H1 (cell line): Measurements from ENCODE around the gene KIZ. TPM values are rescaled to one million over a fixed set of nuclear protein-coding genes. Genes with fewer than 3 reads are reported as not detected.

Source experiments
- CTCF ChIA-PET: fragments of 300-600 bp; sonication (Branson Sonifier 250); formaldehyde crosslinking; loops from one replicate; lab custom pipeline; 2021; ENCODE audit not compliant: partially characterized antibody; lab: Charles Lee
- POLR2A ChIA-PET: fragments of 300-600 bp; sonication (Branson Sonifier 250); formaldehyde crosslinking; loops from one replicate; lab custom pipeline; 2021; ENCODE audit warnings: inconsistent platforms; ENCODE audit not compliant: partially characterized antibody; lab: Charles Lee
- DNase-seq, 2 experiments: peaks; one replicate each; pipeline versions ENCODE4 v3.0.0 to v3.0.0-alpha.2; 2010 to 2022; ENCODE audit warnings: low spot score in 2 of 2, low read depth in 1 of 2, mixed read lengths in 1 of 2
- FAIRE-seq: peaks from 2 replicates; lab custom pipeline; 2011; peaks lifted over from hg19 to GRCh38; lab: Jason Lieb, UNC
- H2AFZ ChIP-seq: 2 replicates; pipeline ENCODE4 v1.8.1; 2012; ENCODE audit warnings: low read length, inconsistent platforms
- H2AK5ac ChIP-seq: 2 replicates; pipeline ENCODE4 v1.6.1; 2013; ENCODE audit warnings: low read depth, low read length
- H2BK120ac ChIP-seq: replicated peaks from 2 replicates; pipeline ENCODE3; 2013; ENCODE audit warnings: low read depth, low read length, inconsistent platforms
- H2BK12ac ChIP-seq: 2 replicates; pipeline ENCODE4 v1.6.1; 2013; ENCODE audit warnings: low read depth, low read length
- H2BK15ac ChIP-seq: 2 replicates; pipeline ENCODE4 v1.6.1; 2013; ENCODE audit warnings: low read length
- H2BK20ac ChIP-seq: 2 replicates; pipeline ENCODE4 v1.6.1; 2013; ENCODE audit warnings: low read length
- H2BK5ac ChIP-seq: 2 replicates; pipeline ENCODE4 v1.6.1; 2013; ENCODE audit warnings: low read depth, low read length
- H3K14ac ChIP-seq: 2 replicates; pipeline ENCODE4 v1.6.1; 2013; ENCODE audit warnings: inconsistent platforms; ENCODE audit not compliant: insufficient read length
- H3K18ac ChIP-seq: 2 replicates; pipeline ENCODE4 v1.6.1; 2013; ENCODE audit warnings: low read length; ENCODE audit errors: extremely low read depth
- H3K23ac ChIP-seq: 2 replicates; pipeline ENCODE4 v1.6.1; 2013; ENCODE audit warnings: inconsistent platforms; ENCODE audit not compliant: insufficient read length
- H3K23me2 ChIP-seq: 2 replicates; pipeline ENCODE4 v1.6.1; 2013; ENCODE audit warnings: low read depth, low read length
- H3K27ac ChIP-seq: 2 replicates; pipeline ENCODE4 v1.6.1; 2011; ENCODE audit warnings: low read depth, low read length, inconsistent platforms
- H3K27me3 ChIP-seq, 4 experiments: replicated peaks in 1 of 4; 1 replicate in 1 of 4; 2 replicates in 3 of 4; pipeline versions ENCODE4 v1.6.1 to v1.8.1; 2011 to 2013; ENCODE audit warnings: low read length in 3 of 4, mild to moderate bottlenecking in 3 of 4, inconsistent platforms in 2 of 4, mixed read lengths in 2 of 4, moderate library complexity in 1 of 4; ENCODE audit not compliant: control insufficient read depth in 3 of 4, insufficient read depth in 3 of 4; ENCODE audit errors: extremely low read depth in 1 of 4
- H3K36me3 ChIP-seq, 4 experiments: 2 replicates each; pipeline versions ENCODE4 v1.6.1 to v1.8.1; 2011 to 2013; ENCODE audit warnings: mild to moderate bottlenecking in 4 of 4, low read length in 3 of 4, moderate library complexity in 2 of 4, control low read depth in 1 of 4, inconsistent platforms in 1 of 4; ENCODE audit not compliant: insufficient read depth in 4 of 4, control insufficient read depth in 2 of 4
- H3K4ac ChIP-seq: replicated peaks from 2 replicates; pipeline ENCODE3; 2013; ENCODE audit warnings: low read length, low read depth, mixed read lengths, inconsistent platforms; ENCODE audit not compliant: insufficient read length
- H3K4me1 ChIP-seq, 4 experiments: replicated peaks in 1 of 4; 1 replicate in 1 of 4; 2 replicates in 3 of 4; pipeline versions ENCODE4 v1.6.1 to v1.8.1; 2011 to 2013; ENCODE audit warnings: low read length in 3 of 4, inconsistent platforms in 2 of 4, mixed read lengths in 1 of 4; ENCODE audit not compliant: insufficient read depth in 4 of 4, control insufficient read depth in 3 of 4
- H3K4me2 ChIP-seq, 2 experiments: 2 replicates each; pipeline versions ENCODE4 v1.6.1 to v1.8.1; 2011 to 2013; ENCODE audit warnings: low read depth in 2 of 2, low read length in 2 of 2, control low read depth in 1 of 2, inconsistent platforms in 1 of 2, mild to moderate bottlenecking in 1 of 2; ENCODE audit not compliant: insufficient read depth in 1 of 2
- H3K4me3 ChIP-seq, 4 experiments: fragments of 200-600, 300-600 bp in 1 of 4; sonication (generic), shearing (Covaris generic), sonication (Bioruptor Twin) in 1 of 4; 2 replicates each; pipeline versions ENCODE4 v1.5.1 to v1.8.1; 2011 to 2016; ENCODE audit warnings: low read length in 4 of 4, low read depth in 3 of 4, control low read depth in 2 of 4, inconsistent platforms in 2 of 4, mild to moderate bottlenecking in 2 of 4, mixed read lengths in 1 of 4, moderate library complexity in 1 of 4; ENCODE audit not compliant: insufficient read depth in 2 of 4; ENCODE audit errors: extremely low read depth in 1 of 4
- H3K56ac ChIP-seq: replicated peaks from 2 replicates; pipeline ENCODE3; 2013; ENCODE audit warnings: low read depth, mild to moderate bottlenecking, mixed read lengths, low read length, inconsistent platforms; ENCODE audit not compliant: insufficient read length
- H3K79me1 ChIP-seq: 2 replicates; pipeline ENCODE4 v1.6.1; 2013; ENCODE audit warnings: low read depth, low read length, control low read depth
- H3K79me2 ChIP-seq, 2 experiments: 2 replicates each; pipeline versions ENCODE4 v1.6.1 to v1.8.1; 2012 to 2013; ENCODE audit warnings: low read length in 2 of 2, mild to moderate bottlenecking in 2 of 2, inconsistent platforms in 1 of 2; ENCODE audit not compliant: insufficient read depth in 2 of 2, control insufficient read depth in 1 of 2
- H3K9ac ChIP-seq, 4 experiments: replicated peaks in 1 of 4; 1 replicate in 1 of 4; 2 replicates in 3 of 4; pipeline versions ENCODE4 v1.6.1 to v1.8.1; 2011 to 2013; ENCODE audit warnings: low read depth in 3 of 4, low read length in 3 of 4, control low read depth in 2 of 4, mild to moderate bottlenecking in 2 of 4, moderate library complexity in 2 of 4, inconsistent platforms in 1 of 4; ENCODE audit errors: extremely low read depth in 1 of 4
- H3K9me3 ChIP-seq, 2 experiments: 2 replicates each; pipeline versions ENCODE4 v1.6.1 to v1.8.1; 2012 to 2013; ENCODE audit warnings: mild to moderate bottlenecking in 2 of 2, moderate library complexity in 2 of 2, control low read depth in 1 of 2, inconsistent platforms in 1 of 2, low read depth in 1 of 2, low read length in 1 of 2, mixed read lengths in 1 of 2; ENCODE audit not compliant: insufficient read depth in 2 of 2
- H4K20me1 ChIP-seq, 2 experiments: replicated peaks in 1 of 2; 2 replicates each; pipeline versions ENCODE3 to v1.8.1; 2011 to 2013; ENCODE audit warnings: inconsistent platforms in 2 of 2, low read length in 2 of 2, mild to moderate bottlenecking in 1 of 2; ENCODE audit not compliant: insufficient read depth in 2 of 2, control insufficient read depth in 1 of 2
- H4K5ac ChIP-seq: 2 replicates; pipeline ENCODE4 v1.6.1; 2013; ENCODE audit warnings: low read length, low read depth, mixed read lengths, inconsistent platforms; ENCODE audit not compliant: insufficient read length
- H4K8ac ChIP-seq: 2 replicates; pipeline ENCODE4 v1.8.0; 2013; ENCODE audit warnings: mild to moderate bottlenecking, moderate library complexity, low read length, inconsistent platforms; ENCODE audit not compliant: insufficient read depth; ENCODE audit errors: extremely low read depth
- H4K91ac ChIP-seq: replicated peaks from 2 replicates; pipeline ENCODE3; 2013; ENCODE audit warnings: low read length, mixed read lengths, inconsistent platforms; ENCODE audit not compliant: insufficient read length
- EP300 ChIP-seq, 2 experiments: IDR thresholded peaks; 1 replicate in 1 of 2; 2 replicates in 1 of 2; pipeline ENCODE4 v1.6.1; 2011 to 2012; ENCODE audit warnings: low read depth in 2 of 2, low read length in 2 of 2, mild to moderate bottlenecking in 2 of 2, borderline replicate concordance in 1 of 2, inconsistent platforms in 1 of 2, moderate library complexity in 1 of 2
- SAP30 ChIP-seq: fragments of 300-600 bp; sonication (generic); IDR thresholded peaks from 2 replicates; pipeline ENCODE4 v1.7.1; 2012; ENCODE audit warnings: low read length, moderate library complexity, mild to moderate bottlenecking, inconsistent platforms; ENCODE audit not compliant: insufficient read depth, insufficient replicate concordance
- SP2 ChIP-seq: IDR thresholded peaks from 2 replicates; pipeline ENCODE4 v1.6.1; 2012; ENCODE audit warnings: mild to moderate bottlenecking, low read length, inconsistent platforms
- TBP ChIP-seq: IDR thresholded peaks from 2 replicates; pipeline ENCODE4 v1.6.1; 2011; ENCODE audit warnings: low read depth, low read length, improper control_type of control experiment
- WGBS, 2 experiments: shearing (Covaris generic) in 1 of 2; methylation state at CpG; one replicate each; pipeline versions ENCODE4 v1.1.6 to v1.1.7; 2013 to 2015; ENCODE audit warnings: low lambda C conversion rate in 2 of 2, mixed read lengths in 2 of 2, inconsistent platforms in 1 of 2, low coverage in 1 of 2, missing lambda C conversion rate in 1 of 2; ENCODE audit not compliant: insufficient replicate concordance in 2 of 2, insufficient coverage in 1 of 2, insufficient read length in 1 of 2; ENCODE audit errors: extremely low coverage in 1 of 2, missing lambda C conversion rate in 1 of 2; 5-methylcytosine and 5-hydroxymethylcytosine counted together
- polyA plus RNA-seq, 7 experiments: library from polyadenylated mRNA; depleted of rRNA in 3 of 7; stranded (reverse) in 5 of 7; unstranded in 2 of 7; fragments of >200 nt in 5 of 7; fragments of 200-250 nt in 2 of 7; gene quantifications; 1 replicate in 5 of 7; 2 replicates in 1 of 7; 4 replicates in 1 of 7; pipeline versions ENCODE4 v1.2.1 to v1.2.3, GENCODE V29; 2011 to 2013; ENCODE audit warnings: missing spikeins in 2 of 7, mixed read lengths in 2 of 7
- total RNA-seq: library from RNA; stranded (reverse); fragmentation: NEBNext Ultra II Directional; extraction: Animal tissue kit (Norgen Biotek cat#: 25700); gene quantifications from 2 replicates; pipeline ENCODE4 v1.2.1, GENCODE V29; 2021
- TF ChIP-seq, protein P1 (sequence below): IDR thresholded peaks from 2 replicates; pipeline ENCODE4 v1.6.1; 2012; ENCODE audit warnings: inconsistent platforms

Gene KIZ
- total and polyA plus RNA-seq, 2 of the 8 experiments (the other 6 are each of a cell fraction or from before 2014, with no cell fraction given), result 13.0 to 51.7 TPM

- Histone ChIP-seq H2BK20ac (no peak overlapping the region), H3K4ac (no peak overlapping the region), H3K18ac (no peak overlapping the region), H4K8ac (no peak overlapping the region), H2AK5ac (no peak overlapping the region), H2BK12ac (no peak overlapping the region)
- TF ChIP-seq TBP (no peak), SP2 (no peak), EP300 (IDR thresholded peaks at IDR 0.05; ENCODE audit: borderline replicate concordance in 1 of 2, low read depth in 2 of 2, low read length in 2 of 2) (no peak), SAP30 (no peak)
- TF ChIP-seq, protein P1, sequence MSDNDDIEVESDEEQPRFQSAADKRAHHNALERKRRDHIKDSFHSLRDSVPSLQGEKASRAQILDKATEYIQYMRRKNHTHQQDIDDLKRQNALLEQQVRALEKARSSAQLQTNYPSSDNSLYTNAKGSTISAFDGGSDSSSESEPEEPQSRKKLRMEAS, result no peak
- TF ChIP-seq, all 59 proteins: peak for 0
- peaks cover 0 to 3% of the 10 kb centered on the region in 2 experiments; a peak in 2 of 4 replicates for H3K9me3 ChIP-seq
- ChIA-PET CTCF (interaction anchor here (0.9 to 2.4 kb wide), 3 partner anchors 9 to 11 kb away, joined by 3 to 21 read pairs (median 8); no protein-coding TSS in a partner anchor), POLR2A (no interaction called here)
- H3K4me1 ChIP-seq, result no peaks in the 10 kb centered on the region
- no peaks in the 10 kb centered on the region for H3K79me2 ChIP-seq
- no peak overlapping the region for H2BK120ac ChIP-seq
- H2BK5ac ChIP-seq, result no peak overlapping the region
- no peak overlapping the region for H3K23ac ChIP-seq
- no peak overlapping the region for H2AFZ ChIP-seq
- H3K27me3 ChIP-seq, result no peaks in the 10 kb centered on the region
- H4K20me1 ChIP-seq, result no peaks in the 10 kb centered on the region
- no peak overlapping the region for H2BK15ac ChIP-seq
- DNase-seq (no peak), FAIRE-seq (no peak)
- no peak overlapping the region for H3K14ac ChIP-seq
- no peak overlapping the region for H4K91ac ChIP-seq
- 0 out of 8 replicates have a peak, but pooled peaks cover 0 to 4% (median 0%) of the 10 kb centered on the region in 4 experiments for H3K36me3 ChIP-seq
- no peak overlapping the region for H4K5ac ChIP-seq
- whole genome bisulfite sequencing, 2 experiments, result 93% methylated on average over 3 of the region's 3 CpGs; no CpG with 5 or more reads in 1 of the 2 experiments
- no peak overlapping the region for H3K56ac ChIP-seq
- H3K4me2 ChIP-seq, result no peak overlapping the region
- no peak overlapping the region for H3K9ac ChIP-seq
- H3K27ac ChIP-seq, result no peak overlapping the region
- no peaks in the 10 kb centered on the region for H3K79me1 ChIP-seq
- H3K23me2 ChIP-seq, result no peaks in the 10 kb centered on the region
- no peak overlapping the region for H3K4me3 ChIP-seq
Observed at GRCh38 chr20:21246161-21246560, 120.3 kb downstream of the KIZ start.
